Measurements from ENCODE around the gene PLA2G4B.

The PLA2G4B gene

DNA sequence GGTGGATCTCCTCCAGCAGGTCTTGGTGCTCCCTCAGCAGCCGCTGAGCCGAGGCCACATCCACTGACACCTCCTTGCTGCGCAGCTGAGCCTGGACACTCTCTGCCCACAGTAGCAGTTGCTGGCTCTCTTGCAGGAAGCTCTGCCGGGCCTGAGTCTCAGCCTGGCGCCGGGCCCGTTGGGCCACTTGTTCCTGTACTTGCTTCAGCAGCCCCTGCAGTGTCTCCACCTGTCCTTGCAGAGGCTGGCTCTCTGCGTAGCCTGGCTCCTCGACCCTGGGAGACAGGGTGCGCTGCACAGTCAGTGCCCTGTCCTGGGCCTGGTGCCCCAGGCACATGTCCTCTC is 39.7 kb downstream of the PLA2G4B start:
- Histone ChIP-seq H3K27ac (ENCODE audit: poor library complexity, severe bottlenecking) (no peak overlapping the region), H3K9me3 (ENCODE audit: severe bottlenecking) (no peaks in the 10 kb centered on the region), H3K36me3 (ENCODE audit: low read depth) (no peaks in the 10 kb centered on the region), H3K4me1 (ENCODE audit: insufficient read depth, poor library complexity, severe bottlenecking) (peaks cover 3% of the 10 kb centered on the region), H3K27me3 (ENCODE audit: insufficient read depth, poor library complexity, severe bottlenecking) (no peaks in the 10 kb centered on the region), H3K4me3 (ENCODE audit: severe bottlenecking) (no peak overlapping the region)
- TF ChIP-seq, protein P1, sequence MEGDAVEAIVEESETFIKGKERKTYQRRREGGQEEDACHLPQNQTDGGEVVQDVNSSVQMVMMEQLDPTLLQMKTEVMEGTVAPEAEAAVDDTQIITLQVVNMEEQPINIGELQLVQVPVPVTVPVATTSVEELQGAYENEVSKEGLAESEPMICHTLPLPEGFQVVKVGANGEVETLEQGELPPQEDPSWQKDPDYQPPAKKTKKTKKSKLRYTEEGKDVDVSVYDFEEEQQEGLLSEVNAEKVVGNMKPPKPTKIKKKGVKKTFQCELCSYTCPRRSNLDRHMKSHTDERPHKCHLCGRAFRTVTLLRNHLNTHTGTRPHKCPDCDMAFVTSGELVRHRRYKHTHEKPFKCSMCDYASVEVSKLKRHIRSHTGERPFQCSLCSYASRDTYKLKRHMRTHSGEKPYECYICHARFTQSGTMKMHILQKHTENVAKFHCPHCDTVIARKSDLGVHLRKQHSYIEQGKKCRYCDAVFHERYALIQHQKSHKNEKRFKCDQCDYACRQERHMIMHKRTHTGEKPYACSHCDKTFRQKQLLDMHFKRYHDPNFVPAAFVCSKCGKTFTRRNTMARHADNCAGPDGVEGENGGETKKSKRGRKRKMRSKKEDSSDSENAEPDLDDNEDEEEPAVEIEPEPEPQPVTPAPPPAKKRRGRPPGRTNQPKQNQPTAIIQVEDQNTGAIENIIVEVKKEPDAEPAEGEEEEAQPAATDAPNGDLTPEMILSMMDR (IDR thresholded peaks at IDR 0.05; ENCODE audit: poor library complexity, severe bottlenecking): no peak
- no peak for DNase-seq (ENCODE audit: low spot score)
- no peak for ATAC-seq (ENCODE audit: low read depth)

DNA sequence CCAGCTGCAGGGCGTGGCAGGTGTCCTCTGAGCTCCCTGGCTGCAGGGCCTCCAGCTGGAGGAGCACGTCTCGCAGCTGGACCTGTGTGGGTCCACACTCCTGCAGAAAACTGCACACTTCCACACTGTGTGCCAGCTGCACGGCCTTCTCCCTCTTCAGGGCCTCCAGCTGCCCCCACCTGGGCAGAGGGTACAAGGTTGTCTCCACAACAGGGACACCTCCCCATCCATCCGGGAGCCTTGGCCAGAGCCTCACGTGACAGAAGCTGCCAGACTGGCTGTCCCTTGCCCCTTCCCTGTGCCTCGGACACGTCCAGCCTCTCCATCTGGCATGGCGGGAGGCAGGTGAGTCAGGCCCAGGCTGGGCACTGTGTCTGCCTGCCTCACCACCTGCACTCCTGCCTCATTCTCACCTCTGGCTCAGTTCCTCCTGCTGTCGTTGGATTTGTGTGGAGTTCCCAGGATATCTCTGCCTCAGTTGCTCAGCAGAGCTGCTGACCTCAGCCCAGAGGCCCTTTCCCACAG is 40.7 kb downstream of the PLA2G4B start:
- Histone ChIP-seq H3K27ac (ENCODE audit: poor library complexity, severe bottlenecking) (no peak overlapping the region), H3K4me3 (ENCODE audit: severe bottlenecking) (no peak overlapping the region), H3K27me3 (ENCODE audit: insufficient read depth, poor library complexity, severe bottlenecking) (no peaks in the 10 kb centered on the region), H3K36me3 (ENCODE audit: low read depth) (no peaks in the 10 kb centered on the region), H3K4me1 (ENCODE audit: insufficient read depth, poor library complexity, severe bottlenecking) (peaks cover 3% of the 10 kb centered on the region), H3K9me3 (ENCODE audit: severe bottlenecking) (no peaks in the 10 kb centered on the region)
- DNase-seq (ENCODE audit: low spot score) (no peak), ATAC-seq (ENCODE audit: low read depth) (no peak; the same call in 2 of the 3 replicates)
- TF ChIP-seq, protein P1 (IDR thresholded peaks at IDR 0.05; ENCODE audit: poor library complexity, severe bottlenecking): no peak

DNA sequence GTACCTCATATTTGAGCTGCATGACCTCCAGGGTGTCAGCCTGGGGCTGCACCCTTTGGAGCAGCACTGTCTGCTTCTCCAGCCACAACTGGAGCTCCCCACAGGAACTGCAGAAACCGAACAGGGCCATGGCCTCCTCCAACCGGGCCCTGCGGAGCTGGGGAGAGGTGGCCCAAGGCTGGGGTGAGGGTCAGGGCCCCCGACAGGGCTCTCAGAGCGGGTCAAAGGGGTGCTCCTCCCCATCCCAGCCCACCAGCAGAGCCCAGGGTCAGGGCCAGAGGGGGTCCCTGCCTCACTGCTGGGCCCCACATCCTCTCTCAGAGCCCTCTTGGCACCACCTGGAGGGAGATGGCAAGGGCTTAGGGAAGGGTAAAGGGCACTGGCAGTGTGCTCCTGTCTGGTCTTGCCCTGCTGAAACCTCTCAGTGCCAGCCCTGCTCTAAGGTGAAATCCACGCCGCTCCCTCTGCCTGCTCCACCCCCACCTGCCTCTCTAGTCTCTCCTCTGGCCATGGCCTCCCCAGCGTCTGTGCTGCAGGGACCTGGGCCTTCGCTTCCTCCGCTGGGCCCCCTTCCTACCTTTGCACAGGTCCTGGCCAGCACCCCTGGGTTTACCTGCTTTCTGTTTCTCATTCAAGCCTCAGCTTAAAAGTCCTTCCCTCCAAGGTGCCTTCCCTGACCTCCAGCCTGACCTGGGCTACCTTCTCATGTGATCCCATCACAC is 41.7 kb downstream of the PLA2G4B start:
- TF ChIP-seq, protein P1 (IDR thresholded peaks at IDR 0.05; ENCODE audit: poor library complexity, severe bottlenecking): no peak
- Histone ChIP-seq H3K36me3 (ENCODE audit: low read depth) (no peaks in the 10 kb centered on the region), H3K27me3 (ENCODE audit: insufficient read depth, poor library complexity, severe bottlenecking) (no peaks in the 10 kb centered on the region), H3K4me1 (ENCODE audit: insufficient read depth, poor library complexity, severe bottlenecking) (peaks cover 3% of the 10 kb centered on the region), H3K4me3 (ENCODE audit: severe bottlenecking) (no peak overlapping the region), H3K27ac (ENCODE audit: poor library complexity, severe bottlenecking) (no peak overlapping the region), H3K9me3 (ENCODE audit: severe bottlenecking) (no peaks in the 10 kb centered on the region)
- DNase-seq (ENCODE audit: low spot score) (no peak), ATAC-seq (ENCODE audit: low read depth) (no peak)

DNA sequence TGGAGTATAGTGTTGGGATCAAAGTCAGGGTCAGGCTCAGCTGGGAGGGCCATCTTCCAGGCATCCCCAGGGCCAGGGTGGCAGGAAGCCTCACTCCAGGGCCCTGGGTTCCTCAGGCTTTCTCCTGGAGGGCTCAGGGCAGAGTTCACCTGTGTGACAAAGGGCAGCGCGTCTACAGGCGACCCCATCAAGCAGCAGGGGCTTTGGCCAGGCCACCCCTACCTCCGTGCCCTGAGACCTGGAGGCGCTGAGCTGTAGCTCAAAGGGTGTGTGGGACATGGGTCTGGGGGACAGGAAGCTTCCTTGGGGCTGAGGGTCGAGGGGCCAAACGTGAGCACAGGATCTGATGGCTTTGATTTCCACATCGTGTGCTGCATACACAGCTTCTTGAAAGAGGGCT is 42.4 kb downstream of the PLA2G4B start:
- H3K27ac ChIP-seq (ENCODE audit: poor library complexity, severe bottlenecking): no peak overlapping the region
- no peak for DNase-seq (ENCODE audit: low spot score)
- no peak overlapping the region for H3K4me3 ChIP-seq (ENCODE audit: severe bottlenecking)
- H3K9me3 ChIP-seq (ENCODE audit: severe bottlenecking): no peaks in the 10 kb centered on the region
- peaks cover 3% of the 10 kb centered on the region for H3K4me1 ChIP-seq (ENCODE audit: insufficient read depth, poor library complexity, severe bottlenecking)
- TF ChIP-seq, protein P1 (IDR thresholded peaks at IDR 0.05; ENCODE audit: poor library complexity, severe bottlenecking): no peak
- no peaks in the 10 kb centered on the region for H3K27me3 ChIP-seq (ENCODE audit: insufficient read depth, poor library complexity, severe bottlenecking)
- ATAC-seq (ENCODE audit: low read depth): no peak
- no peaks in the 10 kb centered on the region for H3K36me3 ChIP-seq (ENCODE audit: low read depth)

DNA sequence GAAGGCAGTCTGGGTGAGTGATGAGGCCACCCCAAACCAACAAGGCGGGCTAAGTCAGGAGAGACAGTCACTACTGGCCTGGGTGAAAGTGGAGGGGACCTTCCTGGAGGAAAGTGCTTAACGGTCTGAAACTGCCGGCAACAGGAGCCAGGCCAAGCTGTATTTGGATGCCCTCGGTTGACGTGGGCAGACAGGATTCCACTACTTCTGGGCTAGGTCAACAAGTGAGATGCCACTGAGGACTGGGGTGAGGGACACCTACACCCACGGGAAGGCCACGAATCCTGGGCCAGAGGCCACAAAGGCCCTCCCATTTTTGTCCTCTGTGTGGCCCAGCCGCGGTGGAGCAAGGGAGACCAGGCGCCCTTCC is 42.9 kb downstream of the PLA2G4B start:
- H3K4me1 ChIP-seq (ENCODE audit: insufficient read depth, poor library complexity, severe bottlenecking): peaks cover 3% of the 10 kb centered on the region
- H3K27me3 ChIP-seq (ENCODE audit: insufficient read depth, poor library complexity, severe bottlenecking): no peaks in the 10 kb centered on the region
- H3K4me3 ChIP-seq (ENCODE audit: severe bottlenecking): no peak overlapping the region
- TF ChIP-seq, protein P1 (IDR thresholded peaks at IDR 0.05; ENCODE audit: poor library complexity, severe bottlenecking): no peak
- H3K9me3 ChIP-seq (ENCODE audit: severe bottlenecking): no peaks in the 10 kb centered on the region
- ATAC-seq (ENCODE audit: low read depth): no peak
- no peak overlapping the region for H3K27ac ChIP-seq (ENCODE audit: poor library complexity, severe bottlenecking)
- no peak for DNase-seq (ENCODE audit: low spot score)
- H3K36me3 ChIP-seq (ENCODE audit: low read depth): no peaks in the 10 kb centered on the region

Measured in RWPE2 (cell line).